ENCODE results near the gene BSN. TPM values are rescaled to one million over a fixed set of nuclear protein-coding genes. Genes with fewer than 3 reads are reported as not detected.

The BSN gene
- total RNA-seq, 4 donors from 2014 or later: 0.04 to 0.36 (median 0.14) TPM

- TF ChIP-seq CTCF (IDR thresholded peaks at IDR 0.05) (no peak), POLR2A (IDR thresholded peaks at IDR 0.05) (no peak)
- WGBS, 2 donors: 90 to 92% methylated on average over 12 to 13 of the region's 13 CpGs
- intact Hi-C loops (cut with DNase I; ENCODE audit: low total_unique reads): no loop called here
- H3K4me3 ChIP-seq (ENCODE audit: low read depth, poor library complexity, severe bottlenecking): no peak overlapping the region
- DNase-seq (ENCODE audit: low spot score in 2 of 2): no peak
Observed at GRCh38 chr3:49714728-49715550, 160.7 kb downstream of the BSN start.

GRCh38 chr3:49715611-49716121 is 161.4 kb downstream of the BSN start:
- intact Hi-C loops (cut with DNase I; ENCODE audit: low total_unique reads): no loop called here
- no peak for DNase-seq (ENCODE audit: low spot score in 2 of 2)
- TF ChIP-seq CTCF (IDR thresholded peaks at IDR 0.05) (no peak), POLR2A (IDR thresholded peaks at IDR 0.05) (no peak)
- 92 to 93% methylated on average over 6 to 13 of the region's 13 CpGs for WGBS, 2 donors
- H3K4me3 ChIP-seq (ENCODE audit: low read depth, poor library complexity, severe bottlenecking): no peak overlapping the region

GRCh38 chr3:49716169-49716568 is 161.9 kb downstream of the BSN start:
- TF ChIP-seq POLR2A (IDR thresholded peaks at IDR 0.05): no peak
- no peak for TF ChIP-seq CTCF (IDR thresholded peaks at IDR 0.05)
- H3K4me3 ChIP-seq (ENCODE audit: low read depth, poor library complexity, severe bottlenecking): no peak overlapping the region
- 89 to 92% methylated on average over 6 to 7 of the region's 7 CpGs for WGBS, 2 donors
- DNase-seq (ENCODE audit: low spot score in 2 of 2): no peak
- intact Hi-C loops (cut with DNase I; ENCODE audit: low total_unique reads): no loop called here

GRCh38 chr3:49716691-49717210 is 162.5 kb downstream of the BSN start:
- H3K4me3 ChIP-seq (ENCODE audit: low read depth, poor library complexity, severe bottlenecking): no peak overlapping the region
- no peak for TF ChIP-seq POLR2A (IDR thresholded peaks at IDR 0.05)
- TF ChIP-seq CTCF (IDR thresholded peaks at IDR 0.05): no peak
- DNase-seq (ENCODE audit: low spot score in 2 of 2): peak in 1 of 2 donors; percentile 65
- intact Hi-C loops (cut with DNase I; ENCODE audit: low total_unique reads): no loop called here
- WGBS, 2 donors: 80 to 86% methylated on average over 7 to 15 of the region's 16 CpGs

GRCh38 chr3:49717211-49717958 is 163.1 kb downstream of the BSN start:
- no peak for TF ChIP-seq CTCF (IDR thresholded peaks at IDR 0.05)
- no peak for TF ChIP-seq POLR2A (IDR thresholded peaks at IDR 0.05)
- DNase-seq (ENCODE audit: low spot score in 2 of 2): peak in 1 of 2 donors; percentile 82
- WGBS, 2 donors: 75 to 87% methylated on average over 10 to 12 of the region's 14 CpGs

More at GRCh38 chr3:49717211-49717958, 163.1 kb downstream of the BSN start:
- no peak overlapping the region for H3K4me3 ChIP-seq (ENCODE audit: low read depth, poor library complexity, severe bottlenecking)
- intact Hi-C loops (cut with DNase I; ENCODE audit: low total_unique reads): no loop called here
